Parathyroid adenoma (tissue), 2 donors: Measurements from ENCODE around the gene PARP16.
"Not testable (repeated sequence)": the region's sequence is repeated elsewhere in the genome, so short reads cannot be mapped to it uniquely, and the experiment has no call there.

Experiments
- H2AFZ ChIP-seq: fragments of 300-600 bp; sonication (generic); one replicate; pipeline ENCODE4 v1.7.0; 2017; ENCODE audit warnings: antibody characterized with exemption, mild to moderate bottlenecking
- H3K27ac ChIP-seq: fragments of 300-600 bp; sonication (generic); one replicate; pipeline ENCODE4 v1.7.0; 2017
- H3K27me3 ChIP-seq: fragments of 300-600 bp; sonication (generic); one replicate; pipeline ENCODE4 v1.7.0; 2017; ENCODE audit warnings: low read length; ENCODE audit not compliant: control insufficient read depth, insufficient read depth
- H3K36me3 ChIP-seq: fragments of 300-600 bp; sonication (generic); one replicate; pipeline ENCODE4 v1.7.0; 2017; ENCODE audit warnings: low read length; ENCODE audit not compliant: control insufficient read depth, insufficient read depth
- H3K4me1 ChIP-seq: fragments of 300-600 bp; sonication (generic); one replicate; pipeline ENCODE4 v1.7.0; 2017; ENCODE audit warnings: control low read depth
- H3K4me2 ChIP-seq: fragments of 300-600 bp; sonication (generic); one replicate; pipeline ENCODE4 v1.7.0; 2017; ENCODE audit warnings: low read length
- H3K4me3 ChIP-seq: fragments of 300-600 bp; sonication (generic); one replicate; pipeline ENCODE4 v1.7.0; 2017; ENCODE audit warnings: low read depth, low read length
- H3K79me2 ChIP-seq: fragments of 300-600 bp; sonication (generic); one replicate; pipeline ENCODE4 v1.7.0; 2017; ENCODE audit warnings: control low read depth
- H3K9ac ChIP-seq: fragments of 300-600 bp; sonication (generic); one replicate; pipeline ENCODE4 v1.7.0; 2017; ENCODE audit warnings: mild to moderate bottlenecking
- H3K9me3 ChIP-seq: fragments of 300-600 bp; sonication (generic); one replicate; pipeline ENCODE4 v1.7.0; 2017; ENCODE audit warnings: low read length; ENCODE audit not compliant: control insufficient read depth
- CTCF ChIP-seq: fragments of 300-600 bp; sonication (generic); IDR thresholded peaks from one replicate; pipeline ENCODE4 v1.7.0; 2017; ENCODE audit warnings: antibody characterized with exemption, mild to moderate bottlenecking
- donor health status: primary hyperparathyroidism.

PARP16 gene

DNA sequence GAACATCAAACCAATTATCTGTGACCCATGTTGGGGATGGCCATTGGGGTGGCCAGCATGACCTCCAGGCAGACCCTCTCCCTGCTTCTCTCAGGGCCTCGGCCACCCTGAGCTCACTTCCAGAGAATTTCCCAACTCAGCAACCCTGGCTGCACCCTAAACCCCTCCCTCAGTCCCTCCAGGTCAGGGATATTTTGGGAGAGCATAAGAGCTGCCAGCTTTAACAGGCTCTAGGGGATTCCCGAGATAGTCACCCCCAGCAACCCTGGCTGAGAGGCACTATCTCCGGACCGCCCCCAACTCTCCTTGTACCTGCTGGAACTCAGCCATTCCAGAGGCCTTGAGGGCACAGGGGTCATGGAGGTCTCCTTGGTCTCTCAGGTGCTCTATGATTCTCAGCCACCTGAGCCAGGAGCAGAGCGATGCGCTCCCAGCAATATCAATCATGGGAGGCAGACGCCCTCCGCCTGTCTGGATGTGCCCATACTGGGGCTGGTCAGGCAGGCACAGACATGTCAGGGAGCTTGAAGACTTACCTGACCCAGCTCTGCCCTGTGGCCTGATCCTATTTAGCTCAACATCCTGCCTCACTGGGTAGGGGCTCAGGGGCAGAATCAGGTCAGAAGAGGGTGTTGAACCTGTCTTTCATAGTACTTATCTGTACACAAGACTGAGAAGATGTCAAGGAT, 40.5 kb downstream of the PARP16 start:
- no peaks in the 10 kb centered on the region for H3K9me3 ChIP-seq
- no peak overlapping the region for H3K4me2 ChIP-seq
- no peak overlapping the region for H3K27ac ChIP-seq
- H3K79me2 ChIP-seq: no peaks in the 10 kb centered on the region
- no peaks in the 10 kb centered on the region for H3K4me1 ChIP-seq
- H3K36me3 ChIP-seq: no peaks in the 10 kb centered on the region
- H3K4me3 ChIP-seq: no peak overlapping the region
- H2AFZ ChIP-seq: no peak overlapping the region
- H3K27me3 ChIP-seq: no peaks in the 10 kb centered on the region
- TF ChIP-seq CTCF: no peak
- no peak overlapping the region for H3K9ac ChIP-seq

DNA sequence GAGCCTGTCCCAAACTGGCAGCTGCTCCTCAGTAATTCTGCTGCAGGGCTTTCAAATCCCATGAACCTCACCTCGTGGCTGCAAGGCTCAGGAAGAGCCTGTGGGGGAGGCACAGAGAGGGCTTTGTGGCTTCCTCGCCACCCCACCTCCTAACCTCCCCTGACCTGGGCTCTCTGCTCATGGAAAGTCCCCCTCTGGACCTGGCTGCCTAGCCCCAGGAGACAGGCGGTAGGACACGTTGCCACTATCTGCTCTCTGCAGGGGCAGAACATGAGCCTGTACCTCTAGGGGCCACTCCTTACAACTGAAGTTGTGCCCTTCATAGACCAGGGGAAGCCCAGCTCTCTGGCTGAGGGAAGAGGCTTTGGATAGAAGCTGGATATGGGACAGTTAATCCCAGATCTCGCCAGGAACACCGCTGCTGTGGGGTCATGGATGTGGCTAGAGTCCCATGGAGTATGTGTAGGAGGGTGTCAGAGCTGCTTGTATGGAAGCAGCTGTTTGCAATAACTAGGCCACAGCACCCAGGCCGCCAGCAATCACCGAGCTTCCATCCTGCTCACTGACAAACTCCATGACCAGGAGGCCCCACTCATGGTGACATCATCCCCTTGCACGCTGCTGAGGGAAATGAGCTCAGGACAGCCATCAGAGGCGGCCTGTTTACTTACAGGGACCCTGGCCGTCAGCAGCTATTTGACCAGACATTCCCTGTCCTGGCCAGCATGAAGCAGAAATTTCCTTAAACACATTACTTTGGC, 41.4 kb downstream of the PARP16 start:
- Histone ChIP-seq H3K36me3 (no peaks in the 10 kb centered on the region), H3K79me2 (no peaks in the 10 kb centered on the region), H3K27me3 (no peaks in the 10 kb centered on the region), H3K4me3 (no peak overlapping the region), H3K27ac (no peak overlapping the region), H3K4me2 (no peak overlapping the region), H2AFZ (no peak overlapping the region), H3K4me1 (no peaks in the 10 kb centered on the region), H3K9ac (no peak overlapping the region), H3K9me3 (no peaks in the 10 kb centered on the region)
- TF ChIP-seq CTCF: no peak

DNA sequence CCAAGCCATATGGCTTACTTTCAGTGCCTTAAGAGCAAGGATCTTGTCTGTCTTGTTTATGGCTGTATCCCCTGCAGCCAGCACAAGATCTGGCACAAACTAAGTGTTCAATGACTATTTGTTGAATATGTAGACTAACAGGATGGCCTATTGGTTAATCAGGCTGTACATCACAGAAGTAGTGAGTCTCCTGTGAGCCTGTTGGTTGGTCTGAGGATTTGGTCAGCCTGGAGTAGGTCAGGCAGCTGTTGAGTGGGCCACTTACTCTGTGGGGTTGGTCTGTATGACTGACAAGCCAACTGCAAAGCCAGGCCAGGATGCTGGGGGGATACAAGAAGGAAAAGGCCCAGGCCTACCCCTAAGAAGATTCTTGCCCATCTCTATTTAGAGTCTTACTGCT, 42.0 kb downstream of the PARP16 start:
- no peak overlapping the region for H3K4me3 ChIP-seq
- H3K9me3 ChIP-seq: no peaks in the 10 kb centered on the region
- no peak overlapping the region for H3K27ac ChIP-seq
- no peak for TF ChIP-seq CTCF
- no peak overlapping the region for H3K4me2 ChIP-seq
- no peak overlapping the region for H3K9ac ChIP-seq
- no peak overlapping the region for H2AFZ ChIP-seq
- H3K4me1 ChIP-seq: no peaks in the 10 kb centered on the region
- H3K36me3 ChIP-seq: no peaks in the 10 kb centered on the region
- H3K27me3 ChIP-seq: no peaks in the 10 kb centered on the region
- H3K79me2 ChIP-seq: no peaks in the 10 kb centered on the region

DNA sequence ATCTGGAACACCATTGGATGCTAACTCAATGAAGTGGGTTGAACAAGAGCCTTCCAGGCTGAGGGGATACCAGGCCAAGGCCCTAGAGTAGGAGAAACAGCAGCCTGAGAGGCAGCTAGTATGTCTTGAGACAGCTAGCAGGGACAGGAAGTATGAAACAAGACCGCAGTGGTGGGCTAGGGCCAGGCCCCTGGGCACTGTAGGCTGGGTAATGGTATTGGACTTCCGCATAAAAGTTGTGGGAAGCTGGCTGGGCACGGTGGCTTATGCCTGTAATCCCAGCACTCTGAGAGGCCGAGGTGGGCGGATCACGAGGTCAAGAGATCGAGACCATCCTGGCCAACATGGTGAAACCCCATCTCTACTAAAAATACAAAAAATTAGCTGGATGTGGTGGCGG, 50.2 kb downstream of the PARP16 start:
- H3K4me1 ChIP-seq, H3K27ac ChIP-seq, H3K9ac ChIP-seq, H3K4me2 ChIP-seq, H3K79me2 ChIP-seq, H3K36me3 ChIP-seq, H3K4me3 ChIP-seq, H3K27me3 ChIP-seq, H2AFZ ChIP-seq, H3K9me3 ChIP-seq: not testable (repeated sequence)

DNA sequence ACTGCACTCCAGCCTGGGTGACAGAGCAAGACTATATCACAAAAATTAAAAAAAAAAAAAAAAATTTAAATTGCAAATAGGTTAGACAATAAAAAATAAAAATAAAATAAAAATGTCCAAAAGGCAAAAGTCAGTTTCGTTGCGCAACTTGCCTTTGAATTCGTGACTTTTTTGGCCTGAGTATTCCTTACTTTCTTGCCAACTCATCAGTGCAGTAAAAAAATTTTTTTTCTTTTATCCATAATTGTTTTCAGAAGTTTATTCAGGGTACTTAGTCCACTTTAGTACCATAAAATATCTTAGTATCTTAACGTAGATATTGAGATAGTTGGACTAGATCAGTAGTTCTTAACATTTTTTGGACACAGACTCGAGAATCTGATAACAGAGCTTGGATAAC, 53.0 kb downstream of the PARP16 start:
- H3K9ac ChIP-seq: no peak overlapping the region
- H3K4me2 ChIP-seq: no peak overlapping the region
- no peak overlapping the region for H3K4me3 ChIP-seq
- H3K79me2 ChIP-seq: no peaks in the 10 kb centered on the region
- TF ChIP-seq CTCF: no peak
- H3K27me3 ChIP-seq: no peaks in the 10 kb centered on the region
- H3K9me3 ChIP-seq: no peaks in the 10 kb centered on the region
- H3K4me1 ChIP-seq: no peaks in the 10 kb centered on the region
- H2AFZ ChIP-seq: no peak overlapping the region
- H3K36me3 ChIP-seq: no peaks in the 10 kb centered on the region
- no peak overlapping the region for H3K27ac ChIP-seq
